HG03469 (cell line): ENCODE measurements around the gene ZSWIM4.
"Not testable (repeated sequence)": the region's sequence is repeated elsewhere in the genome, so short reads cannot be mapped to it uniquely, and the experiment has no call there.

Source experiments
- ATAC-seq: cut with Tn5 transposase; IDR thresholded peaks from one replicate; pipeline ENCODE4 v1.9.1; 2021; ENCODE audit warnings: mild to moderate bottlenecking, moderate library complexity, moderate number of reproducible peaks; ENCODE audit not compliant: unreplicated experiment

Gene ZSWIM4

DNA sequence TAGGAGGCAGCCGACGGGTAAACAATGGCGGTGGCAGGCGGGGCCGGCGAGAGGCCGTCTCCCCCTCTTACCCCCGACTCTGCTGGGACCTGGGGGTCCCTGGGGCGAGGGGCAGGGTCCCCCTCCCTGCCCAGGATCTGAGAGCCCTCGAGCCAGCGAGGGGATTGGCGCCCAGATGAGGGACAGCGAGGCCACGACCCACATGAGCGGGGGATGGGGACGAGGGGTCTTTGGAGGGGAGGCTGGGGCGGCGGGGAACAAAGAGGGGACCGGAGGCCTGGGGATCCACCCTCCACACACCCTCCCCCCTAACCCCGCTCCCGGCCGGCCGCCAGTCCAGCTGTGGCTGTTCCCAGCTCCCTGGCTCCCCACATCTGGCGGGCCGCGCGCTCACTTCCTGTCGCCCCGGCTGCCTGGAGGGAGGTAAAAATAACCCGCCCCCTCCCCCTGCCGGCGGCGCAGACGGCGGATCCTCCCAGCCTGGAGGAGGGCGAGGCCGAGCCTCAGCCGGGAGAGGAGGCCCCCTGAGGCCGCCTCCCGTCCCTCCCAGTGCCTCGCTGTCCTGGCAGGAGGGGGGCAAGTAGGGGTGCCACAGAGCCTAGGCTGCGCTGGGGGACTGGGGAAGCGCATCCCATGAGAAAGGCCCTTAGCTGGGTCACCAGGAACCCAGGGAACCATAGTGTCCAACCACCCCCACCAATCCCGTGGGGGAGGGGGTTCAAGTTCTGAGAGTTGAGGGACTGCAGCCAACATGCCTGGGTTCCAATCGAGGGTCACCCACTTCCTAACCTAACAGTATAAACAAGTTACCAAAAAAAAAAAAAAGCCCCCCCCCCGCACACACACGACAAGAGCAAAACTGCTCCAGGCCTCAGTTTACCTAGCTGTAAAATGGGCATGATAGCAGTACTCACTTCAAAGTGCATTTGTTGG lies 52.4 kb downstream of the ZSWIM4 start:
- no peak for ATAC-seq

DNA sequence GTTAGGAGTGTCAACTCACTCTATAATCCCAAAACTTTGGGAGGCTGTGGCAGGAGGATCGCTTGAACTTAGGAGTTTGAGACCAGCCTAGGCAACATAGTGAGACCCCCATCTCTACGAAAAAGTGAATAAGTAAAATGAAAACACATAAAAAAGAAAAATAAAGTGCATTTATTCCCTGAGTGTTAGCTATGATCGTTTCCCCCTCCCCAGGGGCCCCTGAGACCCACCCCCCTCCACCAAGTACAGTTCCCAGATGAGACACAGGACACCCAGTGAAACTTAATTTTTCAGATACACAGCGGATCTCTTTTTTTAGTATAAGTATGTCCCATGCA lies 53.1 kb downstream of the ZSWIM4 start:
- no peak for ATAC-seq

DNA sequence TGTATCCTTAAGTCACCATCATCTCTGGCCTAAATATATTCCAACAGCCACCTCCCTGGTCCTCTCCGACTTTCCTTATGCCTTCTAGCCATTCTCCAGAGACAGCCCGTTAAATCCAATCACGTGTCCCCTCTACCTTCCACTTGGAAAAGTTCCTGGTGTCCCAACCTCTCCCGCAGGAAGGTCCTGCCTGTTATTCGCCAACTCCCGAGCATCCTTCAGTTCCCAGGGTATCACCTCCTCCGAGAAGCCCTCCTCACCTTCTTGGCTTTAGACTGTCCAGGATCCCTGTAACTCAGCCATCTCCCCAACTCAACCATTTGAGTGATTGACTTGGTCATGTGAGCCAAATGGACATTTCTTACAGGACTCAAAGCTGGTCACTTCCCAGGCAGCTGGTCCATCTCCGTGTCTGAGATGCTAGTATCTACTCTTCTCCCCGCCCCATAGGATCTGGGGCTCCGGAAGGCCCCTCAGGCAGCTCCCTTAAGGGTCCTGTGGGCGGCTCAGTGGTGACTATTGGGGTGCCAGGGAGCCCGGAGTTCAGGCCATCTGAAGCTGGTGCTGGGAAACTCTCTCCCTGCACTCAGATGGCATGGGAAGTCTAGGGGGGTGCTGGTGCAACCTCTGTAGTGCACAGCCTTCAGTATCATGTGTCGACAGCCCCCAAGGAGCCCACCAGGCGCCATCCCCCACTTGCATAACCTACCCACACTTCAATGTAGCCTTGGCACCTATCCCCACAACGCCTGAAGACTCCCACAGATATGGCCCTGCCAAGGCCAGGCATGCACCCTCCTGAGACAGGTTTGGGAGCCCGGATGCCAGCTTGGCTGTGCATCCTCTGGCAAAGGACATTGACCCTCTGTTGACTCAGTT lies 53.8 kb downstream of the ZSWIM4 start:
- no peak for ATAC-seq

DNA sequence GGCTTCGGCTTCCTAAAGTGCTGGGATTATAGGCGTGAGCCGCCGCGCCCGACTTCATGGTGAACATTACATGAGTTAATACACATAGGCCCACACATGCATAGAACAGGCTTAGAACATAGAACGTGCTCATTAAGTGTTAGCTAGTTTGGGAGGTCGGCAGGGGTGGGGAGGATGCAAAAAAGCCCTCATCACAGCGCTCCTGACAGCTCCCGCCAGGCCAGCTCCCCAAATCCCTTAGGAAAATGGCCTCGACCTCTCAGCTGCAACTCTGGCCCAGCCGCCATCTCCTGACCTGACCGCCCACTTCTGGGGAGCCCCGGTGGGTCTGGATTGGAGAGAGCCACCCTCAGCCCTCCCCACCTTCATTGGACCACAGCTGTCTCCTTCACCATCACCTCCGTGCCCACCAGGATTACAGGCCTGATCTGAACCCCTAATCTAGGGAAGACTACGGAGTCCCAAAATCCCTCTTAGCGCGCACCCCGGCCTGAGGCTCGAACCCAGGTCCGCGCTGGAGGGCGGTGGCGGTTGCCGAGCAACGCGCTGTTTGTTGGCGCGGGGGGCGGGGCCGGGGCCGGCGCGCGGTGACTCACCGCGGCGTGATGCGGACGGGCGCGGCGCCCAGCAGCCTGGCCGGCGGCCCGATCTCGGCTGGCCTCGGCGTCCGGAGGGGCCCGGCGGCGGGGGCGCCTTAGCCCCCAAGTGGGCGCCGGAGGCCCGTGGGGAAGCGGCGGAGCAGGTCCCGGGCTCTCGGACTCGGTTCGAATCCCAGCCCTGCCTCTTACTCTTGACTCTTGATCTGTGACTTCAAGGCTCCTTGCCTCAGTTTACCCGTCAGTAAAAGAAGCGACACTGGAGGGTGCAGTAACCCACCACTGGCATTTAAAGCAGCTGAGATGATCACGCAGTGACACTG lies 55.0 kb downstream of the ZSWIM4 start:
- ATAC-seq: no peak

DNA sequence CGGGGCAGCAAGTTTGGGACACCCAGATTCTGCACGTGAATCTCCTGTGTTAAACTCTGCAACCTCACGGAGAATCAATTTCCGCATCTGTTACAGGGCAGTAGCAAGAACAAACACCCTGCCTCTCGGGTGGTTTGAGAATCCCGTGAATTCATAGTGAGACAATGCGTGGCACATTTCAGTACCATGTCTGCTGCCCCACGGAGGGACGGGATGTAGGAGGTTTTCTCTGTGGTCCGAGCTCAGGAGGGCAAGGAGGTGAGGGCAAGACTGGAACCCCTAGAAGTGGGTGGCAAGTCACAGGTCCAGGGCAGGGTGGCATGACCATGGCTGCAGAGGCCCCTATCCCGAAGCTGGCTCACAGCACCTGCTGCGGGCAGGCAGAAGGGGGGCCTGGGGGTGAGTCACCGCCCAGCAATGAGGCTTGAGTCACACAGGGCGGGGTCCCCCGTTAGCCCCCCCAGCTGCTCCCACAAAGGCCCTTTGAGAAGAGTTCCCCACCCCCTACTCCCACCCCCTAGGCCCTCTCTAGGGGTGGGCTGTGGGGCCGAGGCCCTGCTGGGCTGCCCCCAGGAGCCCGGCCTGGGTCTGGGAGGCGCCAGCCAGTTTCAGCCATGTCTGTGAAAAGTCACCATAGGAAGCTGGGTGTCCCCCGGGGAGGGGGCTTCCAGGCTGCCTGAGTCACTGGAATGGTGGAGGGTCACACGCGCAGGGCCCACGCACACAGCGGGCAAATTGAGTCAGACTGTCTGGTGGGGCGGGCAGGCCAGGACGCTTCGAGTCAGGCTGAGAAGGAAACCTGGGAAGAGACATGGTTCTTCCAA lies 55.9 kb downstream of the ZSWIM4 start:
- no peak for ATAC-seq

DNA sequence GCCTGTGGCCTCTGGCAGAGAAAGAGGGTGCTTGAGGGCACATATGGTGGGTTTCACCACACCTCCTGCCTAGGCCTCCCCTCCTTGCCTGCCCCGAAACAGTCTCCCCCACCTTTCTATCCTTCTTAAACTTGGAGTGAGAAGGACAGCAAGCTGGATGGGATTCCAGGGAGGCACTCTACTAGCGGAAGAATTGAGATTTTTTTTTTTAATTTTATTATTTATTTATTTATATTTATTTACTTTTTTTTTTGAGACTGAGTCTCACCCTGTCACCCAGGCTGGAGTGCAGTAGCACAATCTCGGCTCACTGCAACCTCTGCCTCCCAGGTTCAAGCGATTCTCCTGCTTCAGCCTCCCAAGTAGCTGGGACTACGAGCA lies 56.5 kb downstream of the ZSWIM4 start:
- not testable (repeated sequence) for ATAC-seq

DNA sequence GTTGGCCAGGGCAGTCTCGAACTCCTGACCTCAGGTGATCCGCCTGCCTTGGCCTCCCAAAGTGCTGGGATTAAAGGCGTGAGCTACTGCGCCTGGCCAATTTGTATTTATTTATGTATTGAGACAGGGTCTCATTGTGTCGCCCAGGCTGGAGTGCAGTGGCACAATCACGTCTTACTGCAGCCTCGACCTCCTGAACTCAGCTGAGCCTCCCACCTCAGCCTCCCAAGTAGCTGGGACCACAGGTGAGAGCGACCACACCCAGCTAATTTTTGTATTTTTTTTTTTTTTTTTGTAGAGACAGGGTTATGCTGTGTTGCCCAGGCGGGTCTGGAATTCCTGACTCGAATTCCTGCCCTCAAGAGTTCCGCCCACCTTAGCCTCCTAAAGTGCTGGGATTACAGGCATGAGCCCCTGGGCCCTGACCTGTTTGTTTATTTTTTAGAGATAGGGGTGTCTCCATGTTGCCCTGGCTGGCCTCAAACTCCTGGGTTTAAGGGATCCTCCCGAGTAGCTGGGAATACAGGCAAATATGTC lies 57.0 kb downstream of the ZSWIM4 start:
- not testable (repeated sequence) for ATAC-seq

DNA sequence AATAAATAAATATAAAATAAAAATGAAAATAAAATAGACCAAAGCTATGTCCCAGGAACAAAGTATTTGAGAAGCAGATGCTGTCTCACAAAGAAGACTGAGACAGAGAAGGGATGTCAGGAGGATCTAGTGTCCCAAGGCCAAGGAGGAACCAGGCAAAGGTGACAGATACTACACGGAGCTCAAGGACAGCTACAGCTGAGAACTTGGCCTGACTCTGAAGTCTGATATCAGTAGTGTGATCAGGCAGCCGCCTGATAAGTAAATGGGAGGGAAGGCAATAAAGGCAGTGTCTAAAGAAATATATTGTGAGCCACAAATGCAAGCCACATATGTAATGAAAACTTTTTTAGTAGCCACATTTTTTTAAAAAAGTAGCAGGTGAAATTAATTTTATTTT lies 61.3 kb downstream of the ZSWIM4 start:
- no peak for ATAC-seq

DNA sequence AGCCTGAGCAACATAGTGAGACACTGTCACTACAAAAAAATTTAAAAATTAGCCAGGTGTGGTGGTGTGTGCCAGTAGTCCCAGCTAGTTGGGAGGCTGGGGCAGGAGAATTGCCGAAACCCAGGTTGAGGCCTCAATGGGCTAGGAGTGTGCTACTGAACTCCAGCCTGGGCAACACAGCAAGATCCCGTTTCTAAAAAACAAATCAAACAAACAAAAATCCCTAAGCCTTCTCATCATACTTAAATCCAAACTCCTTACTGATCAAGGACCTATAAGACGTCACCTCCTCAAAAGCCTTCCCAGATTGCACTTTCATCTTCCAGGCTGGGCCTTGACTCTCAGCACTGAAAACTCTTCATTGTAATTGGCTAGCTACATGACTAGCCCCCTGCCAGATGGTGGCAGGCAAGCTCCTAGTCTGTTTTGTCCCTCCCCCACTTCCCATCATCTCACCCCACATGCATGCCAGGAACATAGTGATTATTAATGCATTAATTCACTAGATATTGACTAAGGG lies 64.2 kb downstream of the ZSWIM4 start:
- no peak for ATAC-seq

DNA sequence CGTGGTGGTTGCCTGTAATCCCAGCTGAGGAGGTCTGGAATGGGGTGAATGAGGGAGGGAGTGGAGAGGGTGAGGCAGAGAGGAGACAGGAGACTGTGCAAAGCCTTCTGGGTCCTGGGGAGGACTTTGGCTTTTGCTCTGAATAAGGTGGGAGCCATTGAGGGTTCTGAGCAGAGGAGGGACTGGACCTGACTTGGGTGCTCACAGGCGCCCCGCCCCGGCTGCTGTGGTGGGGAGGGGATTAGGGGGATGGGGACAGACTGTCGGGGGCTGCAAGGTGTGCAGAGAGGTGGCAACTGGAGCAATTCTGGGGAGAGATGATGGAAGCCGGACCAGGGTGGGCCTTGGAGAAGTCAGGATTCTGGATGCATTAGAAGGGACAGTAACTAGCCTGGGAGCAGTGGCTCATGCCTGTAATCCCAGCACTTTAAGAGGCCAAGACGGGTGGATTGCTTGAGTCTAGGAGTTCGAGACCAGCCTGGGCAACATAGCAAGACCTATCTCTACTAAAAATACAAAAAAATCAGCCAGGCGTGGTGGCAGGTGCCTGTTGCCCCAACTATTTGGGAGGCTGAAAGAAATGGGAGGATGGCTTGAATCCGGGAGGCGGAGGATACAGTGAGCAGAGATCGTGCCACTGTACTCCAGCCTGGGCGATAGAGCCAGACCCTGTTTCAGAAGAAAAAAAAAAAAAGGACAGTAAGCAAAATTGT lies 65.6 kb downstream of the ZSWIM4 start:
- no peak for ATAC-seq

DNA sequence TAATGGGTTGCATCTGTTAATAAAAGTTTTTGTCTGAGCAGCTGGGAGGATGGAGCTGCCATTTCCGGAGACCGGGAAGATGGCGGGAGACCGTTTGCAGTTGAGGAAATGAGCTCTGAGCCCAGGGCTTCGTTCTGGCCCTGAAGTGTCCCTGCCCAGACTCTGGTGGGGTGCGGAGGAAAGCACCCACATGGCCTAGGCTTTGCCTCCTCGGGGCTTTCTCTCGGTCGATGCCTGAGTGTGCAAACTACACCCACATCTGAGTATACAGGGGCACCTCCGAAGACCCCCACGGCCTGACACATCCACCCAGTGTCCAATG lies 66.1 kb downstream of the ZSWIM4 start:
- ATAC-seq: peak; percentile 17

DNA sequence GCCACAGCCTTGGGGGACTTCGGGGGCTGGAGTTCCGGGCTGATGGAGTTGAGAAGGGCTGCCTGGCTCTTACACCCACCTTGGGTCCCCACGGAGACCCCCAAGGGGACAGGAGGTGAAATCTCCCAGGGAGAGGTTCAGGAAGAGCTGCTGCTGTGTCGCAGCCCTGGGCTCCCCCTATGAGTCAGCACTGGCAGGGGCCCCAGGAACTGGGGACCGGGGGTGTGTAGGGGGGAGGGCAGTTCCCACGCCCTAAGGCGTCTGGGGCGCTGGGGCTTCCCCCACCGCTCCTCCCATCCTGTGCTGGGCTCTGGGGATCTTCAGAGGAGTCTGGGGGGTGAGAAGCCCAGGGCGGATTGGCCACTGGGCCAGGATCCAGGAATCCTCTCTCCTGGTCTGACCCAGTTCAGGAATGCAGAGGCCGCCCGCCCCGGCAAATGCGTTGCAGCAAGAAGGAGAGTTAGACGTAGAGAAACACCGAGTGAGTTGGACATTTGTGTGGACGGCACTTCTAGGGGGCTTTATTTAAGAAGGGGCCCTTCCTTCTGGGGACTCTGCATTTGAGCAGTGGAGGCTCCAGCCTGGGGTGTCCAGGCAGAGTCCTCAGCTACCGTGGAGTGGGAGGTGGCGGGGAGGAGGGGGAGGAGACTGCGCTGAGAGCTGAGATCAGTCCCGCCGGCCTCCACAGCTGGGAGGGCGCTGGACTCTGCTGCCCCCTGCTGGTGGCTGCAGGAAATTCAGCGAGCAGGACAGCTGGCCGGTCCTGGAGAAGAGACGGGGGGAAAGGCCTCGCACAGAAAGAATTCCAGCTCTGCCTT lies 66.7 kb downstream of the ZSWIM4 start:
- ATAC-seq: peak; percentile 47

DNA sequence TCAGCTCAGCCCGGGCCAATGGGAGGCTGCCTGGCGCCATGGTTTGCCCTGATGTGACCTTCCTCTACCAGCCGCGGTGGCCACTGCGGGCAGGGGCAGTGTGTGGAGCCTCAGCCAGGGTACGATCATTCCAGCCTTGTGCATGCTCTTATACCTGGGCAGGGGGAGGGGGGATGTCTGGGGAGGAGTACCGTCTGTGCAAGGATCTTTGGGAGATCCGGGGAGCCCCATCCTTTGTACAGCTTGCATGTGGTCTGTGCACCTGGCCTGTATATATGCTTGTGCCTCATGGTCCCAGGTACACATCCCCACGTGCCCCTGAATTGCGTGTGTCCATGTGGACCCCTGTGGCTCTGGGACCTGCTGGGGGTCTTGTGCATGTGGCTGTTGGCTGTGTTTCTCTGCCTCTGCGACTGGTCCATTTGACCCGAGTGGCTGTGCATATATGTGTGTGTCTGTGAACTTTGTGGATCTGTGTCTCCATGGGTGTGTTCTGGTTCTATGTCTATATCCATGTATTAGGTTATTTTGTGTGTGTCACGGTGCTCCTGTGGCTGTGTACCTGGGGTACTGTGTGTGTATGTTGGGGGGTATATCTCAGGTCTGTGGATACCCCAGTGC lies 68.9 kb downstream of the ZSWIM4 start:
- ATAC-seq: no peak

DNA sequence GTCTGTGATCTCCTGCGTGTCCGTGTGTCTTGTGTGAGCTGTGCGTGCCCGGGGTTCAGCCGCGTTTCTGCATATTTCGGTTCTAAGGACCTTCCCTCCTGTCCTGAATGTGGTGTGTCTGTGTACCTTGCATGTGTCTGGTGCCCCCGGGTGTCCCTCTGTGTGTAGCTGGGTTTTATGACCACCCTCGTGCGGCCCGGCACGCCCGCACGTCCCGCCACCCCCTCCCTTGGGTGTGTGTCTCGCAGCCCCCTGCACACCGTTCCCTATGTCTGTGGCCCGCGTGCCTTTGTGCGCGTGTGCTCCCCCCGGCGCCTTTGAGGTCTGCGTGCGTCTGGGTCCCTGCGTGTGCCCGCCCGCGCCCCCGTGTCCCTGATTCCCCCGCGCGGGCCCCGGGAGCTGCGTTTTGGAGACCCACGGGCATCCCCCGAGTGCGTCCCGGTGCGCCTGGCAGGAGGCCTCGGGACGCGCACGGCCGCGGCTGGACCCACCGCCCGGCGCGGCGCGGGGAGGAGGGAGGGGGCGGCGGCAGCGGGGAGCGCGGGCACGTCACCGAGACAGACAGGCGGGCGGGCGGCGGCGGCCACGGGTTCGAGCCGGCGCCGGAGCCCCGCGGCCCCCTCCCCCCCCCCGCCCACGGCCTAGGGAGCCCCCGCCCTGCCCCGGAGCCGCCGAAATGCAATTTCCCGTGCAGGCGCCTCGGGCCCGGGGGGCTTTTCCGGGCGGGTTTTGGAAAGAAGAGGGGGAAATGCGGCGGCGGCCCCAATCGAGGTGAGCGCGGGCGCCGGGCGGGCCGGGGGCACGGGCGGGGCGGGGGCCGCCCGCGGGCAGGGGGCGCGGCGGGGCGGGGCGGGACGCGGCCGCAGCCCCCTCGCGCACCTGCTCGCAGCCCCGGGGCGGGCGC lies 69.7 kb downstream of the ZSWIM4 start:
- no peak for ATAC-seq

DNA sequence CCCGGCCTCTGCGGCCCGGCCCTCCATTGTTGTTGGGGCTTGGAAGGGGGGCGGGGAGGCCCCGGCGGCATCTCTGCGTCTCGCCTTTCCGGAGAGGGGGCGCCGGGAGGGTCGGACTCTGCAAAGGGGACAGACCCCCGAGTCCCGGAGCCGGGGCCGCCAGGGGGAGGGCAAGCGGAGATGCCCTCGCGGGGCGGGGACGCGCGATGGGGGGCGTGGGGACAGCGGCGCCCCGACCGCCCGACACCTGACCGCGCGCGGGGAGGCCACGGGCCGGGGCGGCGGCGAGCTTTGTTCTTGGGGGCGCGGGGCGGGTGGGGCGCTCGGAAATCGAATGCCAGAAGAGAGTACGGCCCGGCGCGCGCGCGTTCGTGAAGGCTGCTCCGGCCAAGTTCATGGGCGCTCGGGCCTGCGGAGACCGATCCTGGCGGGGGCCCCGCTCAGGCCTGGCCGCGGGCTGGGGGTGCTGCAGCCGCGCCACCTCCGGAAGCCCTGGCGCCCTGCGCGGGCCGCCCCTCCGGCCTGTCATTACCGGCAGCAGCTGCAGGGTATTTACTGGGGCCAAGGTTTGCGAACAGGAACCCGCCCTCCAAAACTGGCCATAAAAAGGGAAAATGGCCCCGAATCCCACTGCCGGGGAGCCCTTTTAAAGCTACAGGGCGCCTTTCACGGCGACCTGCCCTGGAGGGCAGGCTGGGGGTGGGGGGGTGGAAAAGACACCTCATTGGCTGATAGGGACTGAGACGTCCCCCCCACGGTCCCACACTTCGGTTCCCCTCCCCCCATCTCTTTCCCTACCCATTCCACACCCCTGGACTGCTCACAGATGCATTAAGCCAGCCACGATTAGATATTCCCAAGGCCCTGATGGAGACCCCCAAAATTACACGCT lies 70.6 kb downstream of the ZSWIM4 start:
- no peak for ATAC-seq
